Medulla oblongata (tissue), 1 donor: ENCODE measurements around the gene ZNF253.
"Not testable (repeated sequence)": the region's sequence is repeated elsewhere in the genome, so short reads cannot be mapped to it uniquely, and the experiment has no call there.

Experiments used
- DNase-seq: peaks from one replicate; pipeline ENCODE4 v3.0.0-alpha.2; 2015; ENCODE audit errors: extremely low spot score

ZNF253 gene

GRCh38 chr19:19865750-19866610 is at the start of gene ZNF253:
Gene ZNF253 (plus strand): TSS chr19:19865882. CDS start chr19:19865997, 115 bp downstream.
- peak; percentile 99 for DNase-seq

DNA sequence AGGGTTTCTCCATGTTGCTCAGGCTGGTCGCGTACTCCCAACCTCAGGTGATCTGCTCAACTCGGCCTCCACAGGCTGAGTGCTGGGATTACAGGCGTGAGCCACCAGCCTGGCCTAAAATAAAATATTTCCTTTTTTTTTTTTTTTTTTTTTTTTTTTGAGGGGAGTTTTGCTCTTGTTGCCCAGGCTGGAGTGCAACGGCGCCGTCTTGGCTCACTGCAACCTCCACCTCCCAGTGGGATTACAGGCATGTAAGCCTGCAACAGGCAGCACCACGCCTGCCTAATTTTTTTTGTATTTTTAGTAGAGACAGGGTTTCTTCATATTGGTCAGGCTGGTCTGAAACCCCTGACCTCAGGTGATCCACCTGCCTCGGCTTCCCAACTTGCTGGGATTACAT is 49.0 kb upstream of the ZNF253 start:
- no peak for DNase-seq

GRCh38 chr19:19817357-19817756 is 48.3 kb upstream of the ZNF253 start:
- DNase-seq: peak; percentile 14

- DNase-seq: no peak
These were observed 44.8 kb upstream of the ZNF253 start for GRCh38 chr19:19820774-19821320.

DNA sequence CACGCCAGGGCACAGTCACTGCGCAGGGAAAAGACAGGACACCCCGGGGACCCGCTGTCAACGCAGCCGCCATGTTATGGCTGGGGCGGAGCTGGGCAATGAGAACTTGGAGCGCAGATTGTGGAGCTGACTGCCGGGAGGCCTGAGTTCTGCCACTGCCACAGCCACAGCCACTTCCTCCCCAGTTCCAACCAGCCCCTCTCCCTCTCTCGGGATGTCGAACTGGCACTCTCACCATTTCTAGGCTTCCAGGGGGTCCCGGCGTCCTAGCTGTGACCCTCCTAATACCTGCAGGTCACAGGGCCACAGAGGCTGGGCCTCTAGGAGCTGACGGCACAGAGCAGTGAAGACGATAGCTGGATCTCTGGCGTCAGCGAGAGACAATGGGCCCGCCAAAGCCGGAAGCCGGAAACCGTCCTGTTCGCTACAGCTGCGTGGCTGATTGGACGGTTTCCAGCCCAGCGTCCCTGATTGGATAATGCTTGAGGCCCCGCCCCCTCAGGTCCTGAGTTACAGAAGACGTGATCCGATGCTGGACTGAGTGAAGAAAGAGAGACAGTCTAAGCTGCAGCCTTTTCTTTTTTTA is 44.2 kb upstream of the ZNF253 start, which contains the start of gene ZNF506:
TSS of gene ZNF506 (minus strand) at position 385 of the 586 bp plus-strand sequence. CDS start at position 238, 147 bp downstream.
- DNase-seq: peak; percentile 99

- peak; percentile 5 for DNase-seq
These were observed 43.7 kb upstream of the ZNF253 start for GRCh38 chr19:19821976-19822375.

GRCh38 chr19:19823916-19824315 is 41.8 kb upstream of the ZNF253 start:
- no peak for DNase-seq

DNA sequence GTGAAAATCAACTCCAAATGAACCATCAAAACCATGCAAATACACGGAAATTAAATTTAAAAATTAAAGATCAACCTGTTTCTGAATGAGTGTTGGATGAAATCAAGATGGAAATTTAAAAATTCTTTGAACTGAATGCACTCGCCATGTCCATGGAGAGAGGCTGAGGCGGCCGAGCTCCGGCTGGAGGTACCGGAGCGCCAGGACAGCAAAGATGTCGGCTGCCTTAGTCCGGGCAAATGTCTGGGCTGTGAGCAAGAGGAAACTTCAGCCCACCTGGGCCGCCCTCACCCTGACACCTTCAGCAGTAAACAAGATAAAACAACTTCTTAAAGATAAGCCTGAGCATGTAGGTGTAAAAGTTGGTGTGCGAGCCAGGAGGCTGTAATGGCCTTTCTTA is 38.8 kb upstream of the ZNF253 start:
- no peak for DNase-seq

DNA sequence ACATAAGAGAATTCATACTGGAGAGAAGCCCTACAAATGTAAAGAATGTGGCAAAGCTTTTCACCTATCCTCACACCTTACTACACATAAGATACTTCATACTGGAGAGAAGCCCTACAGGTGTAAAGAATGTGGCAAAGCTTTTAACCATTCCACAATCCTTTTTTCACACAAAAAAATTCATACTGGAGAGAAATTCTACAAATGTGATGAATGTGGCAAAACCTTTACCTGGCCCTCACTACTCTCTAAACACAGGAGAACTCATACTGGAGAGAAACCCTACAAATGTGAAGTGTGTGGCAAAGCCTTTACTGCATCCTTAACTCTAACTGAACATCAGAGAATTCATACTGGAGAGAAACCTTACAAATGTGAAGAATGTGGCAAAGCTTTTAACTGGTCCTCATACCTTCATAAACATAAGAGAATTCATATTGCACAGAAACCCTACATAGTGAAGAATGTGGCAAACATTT is 30.1 kb upstream of the ZNF253 start:
- no peak for DNase-seq

GRCh38 chr19:19847781-19848180 is 17.9 kb upstream of the ZNF253 start:
- DNase-seq: no peak

- no peak for DNase-seq
These were observed 16.6 kb upstream of the ZNF253 start for GRCh38 chr19:19849056-19849455.

- DNase-seq: not testable (repeated sequence)
These were observed 13.9 kb upstream of the ZNF253 start for GRCh38 chr19:19851740-19852139.

- no peak for DNase-seq
These were observed 6.9 kb upstream of the ZNF253 start for GRCh38 chr19:19858751-19859150.

DNA sequence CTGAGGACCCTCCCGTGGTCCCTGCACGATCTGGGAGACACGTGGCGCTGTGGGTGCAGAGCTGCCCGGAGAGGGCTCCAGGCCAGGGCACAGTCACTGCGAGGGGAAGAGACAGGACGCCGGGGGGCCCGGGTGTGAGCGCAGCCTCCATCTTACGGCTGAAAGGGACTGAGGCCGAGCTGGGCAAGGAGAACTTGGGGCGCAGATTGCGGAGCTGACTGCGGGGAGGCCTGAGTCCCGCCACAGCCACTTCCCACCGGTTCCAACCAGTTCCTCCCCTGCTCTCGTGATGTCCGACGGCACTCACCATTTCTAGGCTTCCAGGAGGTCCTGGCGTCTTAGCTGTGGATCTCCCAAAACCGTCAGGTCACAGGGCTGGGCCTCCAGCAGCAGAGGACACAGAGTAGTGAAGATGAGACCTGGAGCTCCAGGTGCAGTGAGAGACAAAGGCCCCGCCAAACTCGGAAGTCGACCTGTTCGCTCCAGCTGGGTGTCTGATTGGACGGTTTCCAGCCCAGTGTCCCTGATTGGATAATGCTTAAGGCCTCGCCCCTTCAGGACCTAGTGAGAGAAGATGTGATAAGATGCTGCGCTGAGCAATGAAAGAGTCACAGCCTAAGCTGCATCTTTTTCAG is 4.8 kb upstream of the ZNF253 start:
- peak; percentile 23 for DNase-seq

DNA sequence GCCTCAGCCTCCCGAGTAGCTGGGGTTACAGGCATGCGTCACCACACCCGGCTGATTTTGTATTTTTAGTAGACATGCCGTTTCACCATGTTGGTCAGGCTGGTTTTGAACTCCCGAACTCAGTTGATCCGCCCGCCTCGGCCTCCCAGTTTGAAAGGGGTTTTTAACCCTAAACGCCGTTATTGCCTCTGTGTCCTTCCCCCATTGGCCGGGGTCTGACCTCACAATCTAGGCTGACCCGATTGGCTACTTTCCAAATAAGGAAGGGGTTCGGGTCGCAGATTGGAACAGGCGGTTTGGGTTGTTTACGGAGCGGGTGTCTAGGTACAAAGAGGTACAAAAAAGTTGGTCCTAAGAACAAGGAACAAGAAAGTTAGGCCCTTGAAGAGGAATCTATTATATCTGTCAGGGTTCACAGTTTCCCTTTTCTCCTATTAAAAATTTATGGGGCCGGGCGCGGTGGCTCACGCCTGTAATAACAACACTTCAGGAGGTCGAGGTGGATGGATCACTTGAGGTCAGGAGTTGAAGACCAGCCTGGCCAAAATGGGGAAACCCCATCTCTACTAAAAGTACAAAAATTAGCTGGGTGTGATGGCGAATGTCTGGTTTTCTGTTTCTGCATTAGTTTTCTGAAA is 1.0 kb downstream of the ZNF253 start:
- DNase-seq: peak; percentile 14

DNA sequence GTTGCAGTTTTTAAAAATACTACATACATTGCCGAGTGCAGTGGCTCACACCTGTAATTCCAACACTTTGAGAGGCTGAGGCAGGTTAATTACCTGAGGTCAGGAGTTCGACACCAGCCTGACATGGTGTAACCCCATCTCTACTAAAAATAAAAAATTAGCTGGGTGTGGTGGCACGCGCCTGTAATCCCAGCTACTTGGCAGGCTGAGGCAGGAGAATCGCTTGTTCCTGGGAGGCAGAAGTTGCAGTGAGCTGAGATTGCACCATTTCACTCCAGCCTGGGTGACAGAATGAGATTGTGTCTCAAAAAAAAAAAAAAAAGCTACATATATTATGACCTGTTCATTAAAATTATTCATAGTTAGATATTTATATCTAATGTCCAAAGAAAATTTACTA is 4.4 kb downstream of the ZNF253 start:
- DNase-seq: not testable (repeated sequence)

DNA sequence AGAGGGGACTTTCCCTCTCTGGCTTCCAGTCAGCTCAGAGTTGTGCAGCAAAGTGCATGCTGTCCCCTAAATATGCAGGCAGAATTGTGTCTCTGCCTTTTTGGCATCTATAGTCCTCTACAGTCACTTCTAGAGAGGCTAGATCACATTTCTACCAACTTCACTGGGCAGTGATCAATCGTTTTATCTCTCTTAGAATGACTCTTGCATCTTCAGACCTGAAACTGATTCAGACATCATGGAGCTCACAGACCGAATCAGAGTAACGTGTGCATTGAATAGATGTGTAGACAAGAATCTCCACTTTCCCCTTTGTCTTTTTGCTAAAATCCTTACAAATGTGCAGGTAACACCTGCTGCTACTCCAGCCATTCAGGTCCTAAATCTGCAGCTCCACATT is 6.2 kb downstream of the ZNF253 start:
- DNase-seq: no peak

- no peak for DNase-seq
These were observed 7.7 kb downstream of the ZNF253 start for GRCh38 chr19:19873381-19873780.

GRCh38 chr19:19877724-19878123 is 12.0 kb downstream of the ZNF253 start:
- DNase-seq: no peak

GRCh38 chr19:19884583-19884982 is 18.9 kb downstream of the ZNF253 start:
- DNase-seq: no peak

- DNase-seq: not testable (repeated sequence)
These were observed 26.6 kb downstream of the ZNF253 start for GRCh38 chr19:19892055-19892941.
